Kidney epithelial cell (primary cell): ENCODE measurements around the gene GATA3. TPM values are rescaled to one million over a fixed set of nuclear protein-coding genes. Genes with fewer than 3 reads are reported as not detected.

Experiments
- DNase-seq: peaks from one replicate; pipeline ENCODE4 v3.0.0-alpha.2; 2010; ENCODE audit warnings: low read depth
- H3K27me3 ChIP-seq: 2 replicates; pipeline ENCODE4 v1.6.0; 2011; ENCODE audit warnings: low read length; ENCODE audit not compliant: control insufficient read depth, insufficient read depth
- H3K36me3 ChIP-seq: 2 replicates; pipeline ENCODE4 v1.5.1; 2011; ENCODE audit warnings: low read length; ENCODE audit not compliant: control insufficient read depth, insufficient read depth
- H3K4me3 ChIP-seq: 2 replicates; pipeline ENCODE4 v1.5.1; 2011; ENCODE audit warnings: low read depth, mild to moderate bottlenecking, control low read depth, low read length
- total RNA-seq: library from RNA; depleted of rRNA; stranded (reverse); fragments of >200 nt; gene quantifications from 2 replicates; pipeline ENCODE4 v1.2.3, GENCODE V29; 2015
- TF ChIP-seq, protein P1 (sequence below): IDR thresholded peaks from 2 replicates; pipeline ENCODE4 v1.5.1; 2011; ENCODE audit warnings: mild to moderate bottlenecking, moderate library complexity, low read length, control low read depth, inconsistent platforms; ENCODE audit not compliant: insufficient read depth, poor library complexity, severe bottlenecking

Gene GATA3
- total RNA-seq, 1 donor from 2014 or later, result 10.9 TPM

DNA sequence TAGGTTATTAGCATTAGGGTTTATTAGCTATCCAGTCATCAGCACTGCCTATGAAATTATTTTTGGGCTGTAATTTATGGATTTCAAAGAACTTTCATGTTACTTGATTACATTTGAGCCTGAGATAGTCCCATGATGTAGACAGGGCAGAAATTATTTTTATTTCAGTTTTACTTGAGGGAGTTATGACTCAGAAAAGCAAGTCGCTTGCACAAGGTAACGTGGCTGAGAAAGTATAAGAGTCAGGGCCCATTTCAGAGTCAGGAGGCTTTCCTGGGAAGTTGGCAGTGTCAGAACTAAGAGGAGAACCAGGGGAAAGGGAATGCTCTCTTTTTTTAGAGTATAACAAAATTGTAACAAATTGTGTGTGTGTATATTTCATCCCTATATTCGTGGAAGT lies 16.5 kb downstream of the GATA3 start:
- no peak for DNase-seq
- Histone ChIP-seq H3K4me3 (no peak overlapping the region), H3K27me3 (no peaks in the 10 kb centered on the region), H3K36me3 (no peaks in the 10 kb centered on the region)
- TF ChIP-seq, protein P1, sequence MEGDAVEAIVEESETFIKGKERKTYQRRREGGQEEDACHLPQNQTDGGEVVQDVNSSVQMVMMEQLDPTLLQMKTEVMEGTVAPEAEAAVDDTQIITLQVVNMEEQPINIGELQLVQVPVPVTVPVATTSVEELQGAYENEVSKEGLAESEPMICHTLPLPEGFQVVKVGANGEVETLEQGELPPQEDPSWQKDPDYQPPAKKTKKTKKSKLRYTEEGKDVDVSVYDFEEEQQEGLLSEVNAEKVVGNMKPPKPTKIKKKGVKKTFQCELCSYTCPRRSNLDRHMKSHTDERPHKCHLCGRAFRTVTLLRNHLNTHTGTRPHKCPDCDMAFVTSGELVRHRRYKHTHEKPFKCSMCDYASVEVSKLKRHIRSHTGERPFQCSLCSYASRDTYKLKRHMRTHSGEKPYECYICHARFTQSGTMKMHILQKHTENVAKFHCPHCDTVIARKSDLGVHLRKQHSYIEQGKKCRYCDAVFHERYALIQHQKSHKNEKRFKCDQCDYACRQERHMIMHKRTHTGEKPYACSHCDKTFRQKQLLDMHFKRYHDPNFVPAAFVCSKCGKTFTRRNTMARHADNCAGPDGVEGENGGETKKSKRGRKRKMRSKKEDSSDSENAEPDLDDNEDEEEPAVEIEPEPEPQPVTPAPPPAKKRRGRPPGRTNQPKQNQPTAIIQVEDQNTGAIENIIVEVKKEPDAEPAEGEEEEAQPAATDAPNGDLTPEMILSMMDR, result no peak

DNA sequence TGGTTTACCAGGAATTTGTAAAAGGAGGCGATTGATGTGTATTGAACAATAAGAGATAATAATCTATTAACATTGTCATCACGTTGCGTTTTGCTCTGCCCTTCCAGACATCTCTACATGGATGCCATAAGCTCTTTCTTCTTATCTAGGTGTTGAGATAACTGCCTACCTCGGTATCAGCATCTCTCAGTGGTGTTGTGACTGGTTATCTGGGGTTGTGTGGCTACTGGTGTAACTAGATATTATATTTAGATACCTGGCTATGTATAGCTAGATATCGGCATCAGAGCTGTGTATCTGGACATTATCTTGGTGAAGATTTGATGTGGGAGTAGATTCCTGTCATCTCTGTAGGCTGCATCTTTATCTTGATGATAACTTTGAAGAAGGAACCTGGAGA lies 17.2 kb downstream of the GATA3 start:
- no peak for DNase-seq
- H3K4me3 ChIP-seq, result no peak overlapping the region
- no peaks in the 10 kb centered on the region for H3K27me3 ChIP-seq
- TF ChIP-seq, protein P1, result no peak
- H3K36me3 ChIP-seq, result no peaks in the 10 kb centered on the region

DNA sequence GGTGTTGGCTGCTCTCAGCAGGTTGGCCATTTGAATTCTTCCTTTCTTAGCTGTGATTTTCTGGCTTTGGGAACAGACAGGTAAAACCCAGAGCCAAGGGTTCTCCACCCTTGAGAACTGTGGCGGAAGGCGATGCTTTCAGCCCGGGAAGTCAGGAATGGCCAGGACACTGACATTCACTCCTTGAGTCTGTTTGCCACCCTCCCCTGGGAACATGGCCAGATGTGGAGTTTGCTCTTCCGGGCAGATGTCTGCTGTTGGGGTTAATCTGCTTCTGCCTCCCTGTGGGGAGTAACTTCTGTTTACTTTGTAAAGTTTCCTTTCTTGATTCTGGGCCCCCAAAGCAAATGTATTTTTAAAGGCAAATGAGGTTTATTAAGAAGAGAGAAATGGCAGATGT lies 17.7 kb downstream of the GATA3 start:
- Histone ChIP-seq H3K27me3 (no peaks in the 10 kb centered on the region), H3K36me3 (no peaks in the 10 kb centered on the region), H3K4me3 (no peak overlapping the region)
- no peak for DNase-seq
- TF ChIP-seq, protein P1, result no peak

DNA sequence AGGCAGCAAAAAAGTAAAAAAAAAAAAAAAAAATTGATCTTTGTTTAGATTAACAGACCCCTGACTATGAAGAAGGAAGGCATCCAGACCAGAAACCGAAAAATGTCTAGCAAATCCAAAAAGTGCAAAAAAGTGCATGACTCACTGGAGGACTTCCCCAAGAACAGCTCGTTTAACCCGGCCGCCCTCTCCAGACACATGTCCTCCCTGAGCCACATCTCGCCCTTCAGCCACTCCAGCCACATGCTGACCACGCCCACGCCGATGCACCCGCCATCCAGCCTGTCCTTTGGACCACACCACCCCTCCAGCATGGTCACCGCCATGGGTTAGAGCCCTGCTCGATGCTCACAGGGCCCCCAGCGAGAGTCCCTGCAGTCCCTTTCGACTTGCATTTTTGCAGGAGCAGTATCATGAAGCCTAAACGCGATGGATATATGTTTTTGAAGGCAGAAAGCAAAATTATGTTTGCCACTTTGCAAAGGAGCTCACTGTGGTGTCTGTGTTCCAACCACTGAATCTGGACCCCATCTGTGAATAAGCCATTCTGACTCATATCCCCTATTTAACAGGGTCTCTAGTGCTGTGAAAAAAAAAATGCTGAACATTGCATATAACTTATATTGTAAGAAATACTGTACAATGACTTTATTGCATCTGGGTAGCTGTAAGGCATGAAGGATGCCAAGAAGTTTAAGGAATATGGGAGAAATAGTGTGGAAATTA lies 19.4 kb downstream of the GATA3 start:
- DNase-seq, result no peak
- TF ChIP-seq, protein P1, result no peak
- Histone ChIP-seq H3K27me3 (no peaks in the 10 kb centered on the region), H3K4me3 (no peak overlapping the region), H3K36me3 (no peaks in the 10 kb centered on the region)

DNA sequence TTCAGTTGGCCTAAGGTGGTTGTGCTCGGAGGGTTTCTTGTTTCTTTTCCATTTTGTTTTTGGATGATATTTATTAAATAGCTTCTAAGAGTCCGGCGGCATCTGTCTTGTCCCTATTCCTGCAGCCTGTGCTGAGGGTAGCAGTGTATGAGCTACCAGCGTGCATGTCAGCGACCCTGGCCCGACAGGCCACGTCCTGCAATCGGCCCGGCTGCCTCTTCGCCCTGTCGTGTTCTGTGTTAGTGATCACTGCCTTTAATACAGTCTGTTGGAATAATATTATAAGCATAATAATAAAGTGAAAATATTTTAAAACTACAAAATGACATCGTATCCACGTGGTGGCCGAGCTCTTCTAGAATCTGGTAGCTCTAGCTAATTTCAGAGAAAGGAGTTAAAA lies 20.4 kb downstream of the GATA3 start:
- DNase-seq, result no peak
- TF ChIP-seq, protein P1, result no peak
- H3K36me3 ChIP-seq, result no peaks in the 10 kb centered on the region

More for the DNA sequence above, 20.4 kb downstream of the GATA3 start:
- H3K4me3 ChIP-seq, result no peak overlapping the region
- no peaks in the 10 kb centered on the region for H3K27me3 ChIP-seq
